ENCODE measurements around the gene TDRD6. TPM values are rescaled to one million over a fixed set of nuclear protein-coding genes. Genes with fewer than 3 reads are reported as not detected.

The TDRD6 gene
- total and polyA plus RNA-seq, 2 donors (not counting 3 experiments of a cell fraction or from before 2014, with no cell fraction given), result under 0.01 TPM; not detected in 1

- ChIA-PET CTCF (no interaction called here), POLR2A (no interaction called here)
- no peaks in the 10 kb centered on the region for H3K27me3 ChIP-seq (ENCODE audit: control insufficient read depth in 2 of 2, insufficient read depth in 2 of 2, low read length in 2 of 2)
- no peak overlapping the region for H3K4me3 ChIP-seq (replicated peaks in 1 of 3; ENCODE audit: insufficient read depth in 1 of 3, low read depth in 1 of 3, low read length in 3 of 3)
- FAIRE-seq (no peak), DNase-seq (ENCODE audit: low read depth, low spot score) (no peak)
- BruUV-seq (replicated peaks), result no TSS peak
- dilution Hi-C loops (cut with MboI; ENCODE audit: extremely low pct_ligation_motif_present, low sequenced_read_pairs) (no loop called here), intact Hi-C loops (cut with micrococcal nuclease) (no loop called here)
- no peak overlapping the region for H2AFZ ChIP-seq (ENCODE audit: low read depth, low read length)
- H3K4me2 ChIP-seq (ENCODE audit: insufficient read depth, low read length), result no peak overlapping the region
- H4K20me1 ChIP-seq (replicated peaks; ENCODE audit: control insufficient read depth, extremely low read depth, insufficient read depth, low read length), result no peaks in the 10 kb centered on the region
- H3K4me1 ChIP-seq (ENCODE audit: control insufficient read depth, extremely low read depth, insufficient read depth, low read length), result no peaks in the 10 kb centered on the region
- H3K27ac ChIP-seq (ENCODE audit: insufficient read depth, low read depth, low read length), result no peak overlapping the region
- H3K9me1 ChIP-seq (replicated peaks; ENCODE audit: control insufficient read depth, extremely low read depth, insufficient read depth, low read length), result no peaks in the 10 kb centered on the region
- H3K9ac ChIP-seq (replicated peaks; ENCODE audit: extremely low read depth, insufficient read depth, low read length), result no peak overlapping the region
- H3K36me3 ChIP-seq (ENCODE audit: control insufficient read depth in 2 of 2, extremely low read depth in 1 of 2, insufficient read depth in 2 of 2, low read length in 2 of 2), result no peaks in the 10 kb centered on the region
- no peak for TF ChIP-seq EZH2 (IDR thresholded peaks at IDR 0.05; ENCODE audit: borderline replicate concordance, low read depth, low read length, severe bottlenecking)
- TF ChIP-seq CTCF (IDR thresholded peaks at IDR 0.05; ENCODE audit: extremely low read depth in 1 of 2, insufficient read depth in 1 of 2, low read depth in 1 of 2, low read length in 2 of 2), result no peak
- TF ChIP-seq FOS (IDR thresholded peaks at IDR 0.05; ENCODE audit: borderline replicate concordance, insufficient read depth, low read length), result no peak
- TF ChIP-seq, protein P1, sequence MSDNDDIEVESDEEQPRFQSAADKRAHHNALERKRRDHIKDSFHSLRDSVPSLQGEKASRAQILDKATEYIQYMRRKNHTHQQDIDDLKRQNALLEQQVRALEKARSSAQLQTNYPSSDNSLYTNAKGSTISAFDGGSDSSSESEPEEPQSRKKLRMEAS (IDR thresholded peaks at IDR 0.05; ENCODE audit: insufficient read depth, insufficient read length), result no peak
- no peak for TF ChIP-seq GATA2 (IDR thresholded peaks at IDR 0.05; ENCODE audit: insufficient read depth, insufficient read length, low read depth, low read length)
- TF ChIP-seq MYC (IDR thresholded peaks at IDR 0.05; ENCODE audit: low read depth, low read length), result no peak
- no peak for TF ChIP-seq POLR2A (IDR thresholded peaks at IDR 0.05; ENCODE audit: low read depth, low read length)
- TF ChIP-seq JUN (IDR thresholded peaks at IDR 0.05; ENCODE audit: borderline replicate concordance, insufficient read depth, insufficient read length, low read depth), result no peak
- no peak for TF ChIP-seq POLR2AphosphoS5 (IDR thresholded peaks at IDR 0.05; ENCODE audit: insufficient read depth, low read depth, low read length)
- no peaks in the 10 kb centered on the region for H3K79me2 ChIP-seq (ENCODE audit: control insufficient read depth, insufficient read depth, low read length)
- H3K9me3 ChIP-seq (replicated peaks; ENCODE audit: control insufficient read depth, insufficient read depth, low read length), result no peaks in the 10 kb centered on the region
These were observed 20.3 kb upstream of the TDRD6 start for GRCh38 chr6:46667377-46667776.

Measured in endothelial cell of umbilical vein (primary cell).